Measurements from ENCODE around the gene CCND2.

DNA sequence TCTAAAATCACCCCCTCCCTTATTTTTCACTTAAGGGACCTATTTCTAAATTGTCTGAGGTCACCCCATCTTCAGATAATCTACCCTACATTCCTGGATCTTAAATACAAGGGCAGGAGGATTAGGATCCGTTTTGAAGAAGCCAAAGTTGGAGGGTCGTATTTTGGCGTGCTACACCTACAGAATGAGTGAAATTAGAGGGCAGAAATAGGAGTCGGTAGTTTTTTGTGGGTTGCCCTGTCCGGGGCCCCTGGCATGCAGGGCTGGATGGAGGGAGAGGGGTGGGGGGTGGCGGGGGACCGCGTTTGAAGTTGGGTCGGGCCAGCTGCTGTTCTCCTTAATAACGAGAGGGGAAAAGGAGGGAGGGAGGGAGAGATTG, 300 bp upstream of the CCND2 start:
- TF ChIP-seq, protein P1, sequence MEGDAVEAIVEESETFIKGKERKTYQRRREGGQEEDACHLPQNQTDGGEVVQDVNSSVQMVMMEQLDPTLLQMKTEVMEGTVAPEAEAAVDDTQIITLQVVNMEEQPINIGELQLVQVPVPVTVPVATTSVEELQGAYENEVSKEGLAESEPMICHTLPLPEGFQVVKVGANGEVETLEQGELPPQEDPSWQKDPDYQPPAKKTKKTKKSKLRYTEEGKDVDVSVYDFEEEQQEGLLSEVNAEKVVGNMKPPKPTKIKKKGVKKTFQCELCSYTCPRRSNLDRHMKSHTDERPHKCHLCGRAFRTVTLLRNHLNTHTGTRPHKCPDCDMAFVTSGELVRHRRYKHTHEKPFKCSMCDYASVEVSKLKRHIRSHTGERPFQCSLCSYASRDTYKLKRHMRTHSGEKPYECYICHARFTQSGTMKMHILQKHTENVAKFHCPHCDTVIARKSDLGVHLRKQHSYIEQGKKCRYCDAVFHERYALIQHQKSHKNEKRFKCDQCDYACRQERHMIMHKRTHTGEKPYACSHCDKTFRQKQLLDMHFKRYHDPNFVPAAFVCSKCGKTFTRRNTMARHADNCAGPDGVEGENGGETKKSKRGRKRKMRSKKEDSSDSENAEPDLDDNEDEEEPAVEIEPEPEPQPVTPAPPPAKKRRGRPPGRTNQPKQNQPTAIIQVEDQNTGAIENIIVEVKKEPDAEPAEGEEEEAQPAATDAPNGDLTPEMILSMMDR (conservative IDR thresholded peaks at IDR 0.05; ENCODE audit: low read depth in 2 of 2) = no peak
- TF ChIP-seq, protein P2, sequence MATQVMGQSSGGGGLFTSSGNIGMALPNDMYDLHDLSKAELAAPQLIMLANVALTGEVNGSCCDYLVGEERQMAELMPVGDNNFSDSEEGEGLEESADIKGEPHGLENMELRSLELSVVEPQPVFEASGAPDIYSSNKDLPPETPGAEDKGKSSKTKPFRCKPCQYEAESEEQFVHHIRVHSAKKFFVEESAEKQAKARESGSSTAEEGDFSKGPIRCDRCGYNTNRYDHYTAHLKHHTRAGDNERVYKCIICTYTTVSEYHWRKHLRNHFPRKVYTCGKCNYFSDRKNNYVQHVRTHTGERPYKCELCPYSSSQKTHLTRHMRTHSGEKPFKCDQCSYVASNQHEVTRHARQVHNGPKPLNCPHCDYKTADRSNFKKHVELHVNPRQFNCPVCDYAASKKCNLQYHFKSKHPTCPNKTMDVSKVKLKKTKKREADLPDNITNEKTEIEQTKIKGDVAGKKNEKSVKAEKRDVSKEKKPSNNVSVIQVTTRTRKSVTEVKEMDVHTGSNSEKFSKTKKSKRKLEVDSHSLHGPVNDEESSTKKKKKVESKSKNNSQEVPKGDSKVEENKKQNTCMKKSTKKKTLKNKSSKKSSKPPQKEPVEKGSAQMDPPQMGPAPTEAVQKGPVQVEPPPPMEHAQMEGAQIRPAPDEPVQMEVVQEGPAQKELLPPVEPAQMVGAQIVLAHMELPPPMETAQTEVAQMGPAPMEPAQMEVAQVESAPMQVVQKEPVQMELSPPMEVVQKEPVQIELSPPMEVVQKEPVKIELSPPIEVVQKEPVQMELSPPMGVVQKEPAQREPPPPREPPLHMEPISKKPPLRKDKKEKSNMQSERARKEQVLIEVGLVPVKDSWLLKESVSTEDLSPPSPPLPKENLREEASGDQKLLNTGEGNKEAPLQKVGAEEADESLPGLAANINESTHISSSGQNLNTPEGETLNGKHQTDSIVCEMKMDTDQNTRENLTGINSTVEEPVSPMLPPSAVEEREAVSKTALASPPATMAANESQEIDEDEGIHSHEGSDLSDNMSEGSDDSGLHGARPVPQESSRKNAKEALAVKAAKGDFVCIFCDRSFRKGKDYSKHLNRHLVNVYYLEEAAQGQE (IDR thresholded peaks at IDR 0.05; ENCODE audit: unreplicated experiment) = no peak
- TF ChIP-seq POLR2AphosphoS5 (IDR thresholded peaks at IDR 0.05; ENCODE audit: low read depth) (no peak), JUNB (IDR thresholded peaks at IDR 0.05; ENCODE audit: unreplicated experiment) (no peak), EZH2 (IDR thresholded peaks at IDR 0.05; ENCODE audit: low read depth, unreplicated experiment) (no peak), CREB1 (CRISPR knock-in tag; IDR thresholded peaks at IDR 0.05; ENCODE audit: low read depth) (no peak), ZNF114 (CRISPR knock-in tag; IDR thresholded peaks at IDR 0.05) (no peak), EZH2phosphoT487 (IDR thresholded peaks at IDR 0.05; ENCODE audit: unreplicated experiment) (no peak), ZNF331 (CRISPR knock-in tag; IDR thresholded peaks at IDR 0.05; ENCODE audit: low read depth) (no peak)
- TF ChIP-seq, protein P3, sequence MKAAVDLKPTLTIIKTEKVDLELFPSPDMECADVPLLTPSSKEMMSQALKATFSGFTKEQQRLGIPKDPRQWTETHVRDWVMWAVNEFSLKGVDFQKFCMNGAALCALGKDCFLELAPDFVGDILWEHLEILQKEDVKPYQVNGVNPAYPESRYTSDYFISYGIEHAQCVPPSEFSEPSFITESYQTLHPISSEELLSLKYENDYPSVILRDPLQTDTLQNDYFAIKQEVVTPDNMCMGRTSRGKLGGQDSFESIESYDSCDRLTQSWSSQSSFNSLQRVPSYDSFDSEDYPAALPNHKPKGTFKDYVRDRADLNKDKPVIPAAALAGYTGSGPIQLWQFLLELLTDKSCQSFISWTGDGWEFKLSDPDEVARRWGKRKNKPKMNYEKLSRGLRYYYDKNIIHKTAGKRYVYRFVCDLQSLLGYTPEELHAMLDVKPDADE (IDR thresholded peaks at IDR 0.05) = no peak
- TF ChIP-seq, protein P4, sequence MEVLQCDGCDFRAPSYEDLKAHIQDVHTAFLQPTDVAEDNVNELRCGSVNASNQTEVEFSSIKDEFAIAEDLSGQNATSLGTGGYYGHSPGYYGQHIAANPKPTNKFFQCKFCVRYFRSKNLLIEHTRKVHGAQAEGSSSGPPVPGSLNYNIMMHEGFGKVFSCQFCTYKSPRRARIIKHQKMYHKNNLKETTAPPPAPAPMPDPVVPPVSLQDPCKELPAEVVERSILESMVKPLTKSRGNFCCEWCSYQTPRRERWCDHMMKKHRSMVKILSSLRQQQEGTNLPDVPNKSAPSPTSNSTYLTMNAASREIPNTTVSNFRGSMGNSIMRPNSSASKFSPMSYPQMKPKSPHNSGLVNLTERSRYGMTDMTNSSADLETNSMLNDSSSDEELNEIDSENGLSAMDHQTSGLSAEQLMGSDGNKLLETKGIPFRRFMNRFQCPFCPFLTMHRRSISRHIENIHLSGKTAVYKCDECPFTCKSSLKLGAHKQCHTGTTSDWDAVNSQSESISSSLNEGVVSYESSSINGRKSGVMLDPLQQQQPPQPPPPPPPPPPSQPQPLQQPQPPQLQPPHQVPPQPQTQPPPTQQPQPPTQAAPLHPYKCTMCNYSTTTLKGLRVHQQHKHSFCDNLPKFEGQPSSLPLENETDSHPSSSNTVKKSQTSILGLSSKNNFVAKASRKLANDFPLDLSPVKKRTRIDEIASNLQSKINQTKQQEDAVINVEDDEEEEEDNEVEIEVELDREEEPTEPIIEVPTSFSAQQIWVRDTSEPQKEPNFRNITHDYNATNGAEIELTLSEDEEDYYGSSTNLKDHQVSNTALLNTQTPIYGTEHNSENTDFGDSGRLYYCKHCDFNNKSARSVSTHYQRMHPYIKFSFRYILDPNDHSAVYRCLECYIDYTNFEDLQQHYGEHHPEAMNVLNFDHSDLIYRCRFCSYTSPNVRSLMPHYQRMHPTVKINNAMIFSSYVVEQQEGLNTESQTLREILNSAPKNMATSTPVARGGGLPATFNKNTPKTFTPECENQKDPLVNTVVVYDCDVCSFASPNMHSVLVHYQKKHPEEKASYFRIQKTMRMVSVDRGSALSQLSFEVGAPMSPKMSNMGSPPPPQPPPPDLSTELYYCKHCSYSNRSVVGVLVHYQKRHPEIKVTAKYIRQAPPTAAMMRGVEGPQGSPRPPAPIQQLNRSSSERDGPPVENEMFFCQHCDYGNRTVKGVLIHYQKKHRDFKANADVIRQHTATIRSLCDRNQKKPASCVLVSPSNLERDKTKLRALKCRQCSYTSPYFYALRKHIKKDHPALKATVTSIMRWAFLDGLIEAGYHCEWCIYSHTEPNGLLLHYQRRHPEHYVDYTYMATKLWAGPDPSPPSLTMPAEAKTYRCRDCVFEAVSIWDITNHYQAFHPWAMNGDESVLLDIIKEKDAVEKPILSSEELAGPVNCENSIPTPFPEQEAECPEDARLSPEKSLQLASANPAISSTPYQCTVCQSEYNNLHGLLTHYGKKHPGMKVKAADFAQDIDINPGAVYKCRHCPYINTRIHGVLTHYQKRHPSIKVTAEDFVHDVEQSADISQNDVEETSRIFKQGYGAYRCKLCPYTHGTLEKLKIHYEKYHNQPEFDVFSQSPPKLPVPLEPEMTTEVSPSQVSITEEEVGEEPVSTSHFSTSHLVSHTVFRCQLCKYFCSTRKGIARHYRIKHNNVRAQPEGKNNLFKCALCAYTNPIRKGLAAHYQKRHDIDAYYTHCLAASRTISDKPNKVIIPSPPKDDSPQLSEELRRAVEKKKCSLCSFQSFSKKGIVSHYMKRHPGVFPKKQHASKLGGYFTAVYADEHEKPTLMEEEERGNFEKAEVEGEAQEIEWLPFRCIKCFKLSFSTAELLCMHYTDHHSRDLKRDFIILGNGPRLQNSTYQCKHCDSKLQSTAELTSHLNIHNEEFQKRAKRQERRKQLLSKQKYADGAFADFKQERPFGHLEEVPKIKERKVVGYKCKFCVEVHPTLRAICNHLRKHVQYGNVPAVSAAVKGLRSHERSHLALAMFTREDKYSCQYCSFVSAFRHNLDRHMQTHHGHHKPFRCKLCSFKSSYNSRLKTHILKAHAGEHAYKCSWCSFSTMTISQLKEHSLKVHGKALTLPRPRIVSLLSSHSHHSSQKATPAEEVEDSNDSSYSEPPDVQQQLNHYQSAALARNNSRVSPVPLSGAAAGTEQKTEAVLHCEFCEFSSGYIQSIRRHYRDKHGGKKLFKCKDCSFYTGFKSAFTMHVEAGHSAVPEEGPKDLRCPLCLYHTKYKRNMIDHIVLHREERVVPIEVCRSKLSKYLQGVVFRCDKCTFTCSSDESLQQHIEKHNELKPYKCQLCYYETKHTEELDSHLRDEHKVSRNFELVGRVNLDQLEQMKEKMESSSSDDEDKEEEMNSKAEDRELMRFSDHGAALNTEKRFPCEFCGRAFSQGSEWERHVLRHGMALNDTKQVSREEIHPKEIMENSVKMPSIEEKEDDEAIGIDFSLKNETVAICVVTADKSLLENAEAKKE (CRISPR knock-in tag; IDR thresholded peaks at IDR 0.05) = no peak
